ENCODE measurements around the gene UGT1A9. TPM values are rescaled to one million over a fixed set of nuclear protein-coding genes. Genes with fewer than 3 reads are reported as not detected.

The UGT1A9 gene
- total and polyA plus RNA-seq, 10 of the 15 experiments (the other 5 are each of a cell fraction or from before 2014, with no cell fraction given): 0.07 TPM; not detected in 9

- Histone ChIP-seq H3K36me3 (ENCODE audit: control insufficient read depth in 2 of 2, insufficient read depth in 2 of 2, low read length in 1 of 2) (no peaks in the 10 kb centered on the region), H3K4me1 (ENCODE audit: control insufficient read depth, insufficient read depth, low read length) (no peaks in the 10 kb centered on the region), H3K27me3 (replicated peaks in 1 of 2; ENCODE audit: control insufficient read depth in 2 of 2, insufficient read depth in 2 of 2, low read length in 1 of 2) (no peaks in the 10 kb centered on the region), H3K4me3 (no peak overlapping the region), H3K4me2 (ENCODE audit: control insufficient read depth, insufficient read depth) (no peak overlapping the region), H3K9me3 (replicated peaks; ENCODE audit: control insufficient read depth, insufficient read depth, low read length) (no peaks in the 10 kb centered on the region; the same call in 2 of the 3 replicates), H2AFZ (ENCODE audit: control insufficient read depth, low read depth, low read length) (no peak overlapping the region), H3K27ac (ENCODE audit: control insufficient read depth, insufficient read depth) (no peak overlapping the region), H3K9ac (ENCODE audit: control insufficient read depth, insufficient read depth, low read length) (no peak overlapping the region), H3K79me2 (ENCODE audit: control insufficient read depth, insufficient read depth, low read length) (no peaks in the 10 kb centered on the region), H4K20me1 (ENCODE audit: control insufficient read depth, insufficient read depth) (no peaks in the 10 kb centered on the region)
- no TSS peak for BruUV-seq (replicated peaks)
- ChIA-PET RAD21 (ENCODE audit: unreplicated experiment) (no interaction called here), POLR2A (no interaction called here), CTCF (no interaction called here), SMC1A (ENCODE audit: uncharacterized antibody, unreplicated experiment) (no interaction called here)
- DNase-seq (ENCODE audit: low read depth, low spot score) (no peak), ATAC-seq (no peak), FAIRE-seq (no peak)
- 35% methylated on average over 6 of the region's 6 CpGs for WGBS (ENCODE audit: insufficient coverage, insufficient replicate concordance, low lambda C conversion rate, missing lambda C conversion rate)
- intact Hi-C loops (cut with micrococcal nuclease; ENCODE audit: unreplicated experiment) (no loop called here), in situ Hi-C loops (cut with MboI) (no loop called here)
- TF ChIP-seq, protein P1, sequence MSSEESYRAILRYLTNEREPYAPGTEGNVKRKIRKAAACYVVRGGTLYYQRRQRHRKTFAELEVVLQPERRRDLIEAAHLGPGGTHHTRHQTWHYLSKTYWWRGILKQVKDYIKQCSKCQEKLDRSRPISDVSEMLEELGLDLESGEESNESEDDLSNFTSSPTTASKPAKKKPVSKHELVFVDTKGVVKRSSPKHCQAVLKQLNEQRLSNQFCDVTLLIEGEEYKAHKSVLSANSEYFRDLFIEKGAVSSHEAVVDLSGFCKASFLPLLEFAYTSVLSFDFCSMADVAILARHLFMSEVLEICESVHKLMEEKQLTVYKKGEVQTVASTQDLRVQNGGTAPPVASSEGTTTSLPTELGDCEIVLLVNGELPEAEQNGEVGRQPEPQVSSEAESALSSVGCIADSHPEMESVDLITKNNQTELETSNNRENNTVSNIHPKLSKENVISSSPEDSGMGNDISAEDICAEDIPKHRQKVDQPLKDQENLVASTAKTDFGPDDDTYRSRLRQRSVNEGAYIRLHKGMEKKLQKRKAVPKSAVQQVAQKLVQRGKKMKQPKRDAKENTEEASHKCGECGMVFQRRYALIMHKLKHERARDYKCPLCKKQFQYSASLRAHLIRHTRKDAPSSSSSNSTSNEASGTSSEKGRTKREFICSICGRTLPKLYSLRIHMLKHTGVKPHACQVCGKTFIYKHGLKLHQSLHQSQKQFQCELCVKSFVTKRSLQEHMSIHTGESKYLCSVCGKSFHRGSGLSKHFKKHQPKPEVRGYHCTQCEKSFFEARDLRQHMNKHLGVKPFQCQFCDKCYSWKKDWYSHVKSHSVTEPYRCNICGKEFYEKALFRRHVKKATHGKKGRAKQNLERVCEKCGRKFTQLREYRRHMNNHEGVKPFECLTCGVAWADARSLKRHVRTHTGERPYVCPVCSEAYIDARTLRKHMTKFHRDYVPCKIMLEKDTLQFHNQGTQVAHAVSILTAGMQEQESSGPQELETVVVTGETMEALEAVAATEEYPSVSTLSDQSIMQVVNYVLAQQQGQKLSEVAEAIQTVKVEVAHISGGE (CRISPR knock-in tag; IDR thresholded peaks at IDR 0.05): no peak
- TF ChIP-seq ESRRA (IDR thresholded peaks at IDR 0.05; ENCODE audit: low read length) (no peak), RFX5 (IDR thresholded peaks at IDR 0.05; ENCODE audit: low read depth, low read length) (no peak), NFIC (IDR thresholded peaks at IDR 0.05; ENCODE audit: low read depth, low read length) (no peak)
These were observed 103.7 kb downstream of the UGT1A9 start for GRCh38 chr2:233775414-233775813.

- H3K4me1 ChIP-seq (ENCODE audit: control insufficient read depth, insufficient read depth, low read length): no peaks in the 10 kb centered on the region
- no peak within 1 kb of the TSS for H3K4me3 ChIP-seq
- TF ChIP-seq, protein P2, sequence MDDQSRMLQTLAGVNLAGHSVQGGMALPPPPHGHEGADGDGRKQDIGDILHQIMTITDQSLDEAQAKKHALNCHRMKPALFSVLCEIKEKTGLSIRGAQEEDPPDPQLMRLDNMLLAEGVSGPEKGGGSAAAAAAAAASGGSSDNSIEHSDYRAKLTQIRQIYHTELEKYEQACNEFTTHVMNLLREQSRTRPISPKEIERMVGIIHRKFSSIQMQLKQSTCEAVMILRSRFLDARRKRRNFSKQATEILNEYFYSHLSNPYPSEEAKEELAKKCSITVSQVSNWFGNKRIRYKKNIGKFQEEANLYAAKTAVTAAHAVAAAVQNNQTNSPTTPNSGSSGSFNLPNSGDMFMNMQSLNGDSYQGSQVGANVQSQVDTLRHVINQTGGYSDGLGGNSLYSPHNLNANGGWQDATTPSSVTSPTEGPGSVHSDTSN (IDR thresholded peaks at IDR 0.05; ENCODE audit: insufficient replicate concordance, low read depth, low read length): no peak
- TF ChIP-seq EP300 (IDR thresholded peaks at IDR 0.05; ENCODE audit: borderline replicate concordance in 1 of 2, control insufficient read depth in 1 of 2, low read depth in 2 of 2, low read length in 2 of 2) (no peak), STAT1 (conservative IDR thresholded peaks at IDR 0.05) (no peak), KDM1A (IDR thresholded peaks at IDR 0.05; ENCODE audit: borderline replicate concordance) (no peak)
- TF ChIP-seq, protein P3, sequence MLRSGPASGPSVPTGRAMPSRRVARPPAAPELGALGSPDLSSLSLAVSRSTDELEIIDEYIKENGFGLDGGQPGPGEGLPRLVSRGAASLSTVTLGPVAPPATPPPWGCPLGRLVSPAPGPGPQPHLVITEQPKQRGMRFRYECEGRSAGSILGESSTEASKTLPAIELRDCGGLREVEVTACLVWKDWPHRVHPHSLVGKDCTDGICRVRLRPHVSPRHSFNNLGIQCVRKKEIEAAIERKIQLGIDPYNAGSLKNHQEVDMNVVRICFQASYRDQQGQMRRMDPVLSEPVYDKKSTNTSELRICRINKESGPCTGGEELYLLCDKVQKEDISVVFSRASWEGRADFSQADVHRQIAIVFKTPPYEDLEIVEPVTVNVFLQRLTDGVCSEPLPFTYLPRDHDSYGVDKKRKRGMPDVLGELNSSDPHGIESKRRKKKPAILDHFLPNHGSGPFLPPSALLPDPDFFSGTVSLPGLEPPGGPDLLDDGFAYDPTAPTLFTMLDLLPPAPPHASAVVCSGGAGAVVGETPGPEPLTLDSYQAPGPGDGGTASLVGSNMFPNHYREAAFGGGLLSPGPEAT (IDR thresholded peaks at IDR 0.05; ENCODE audit: low read depth): no peak
- TF ChIP-seq, protein P4, sequence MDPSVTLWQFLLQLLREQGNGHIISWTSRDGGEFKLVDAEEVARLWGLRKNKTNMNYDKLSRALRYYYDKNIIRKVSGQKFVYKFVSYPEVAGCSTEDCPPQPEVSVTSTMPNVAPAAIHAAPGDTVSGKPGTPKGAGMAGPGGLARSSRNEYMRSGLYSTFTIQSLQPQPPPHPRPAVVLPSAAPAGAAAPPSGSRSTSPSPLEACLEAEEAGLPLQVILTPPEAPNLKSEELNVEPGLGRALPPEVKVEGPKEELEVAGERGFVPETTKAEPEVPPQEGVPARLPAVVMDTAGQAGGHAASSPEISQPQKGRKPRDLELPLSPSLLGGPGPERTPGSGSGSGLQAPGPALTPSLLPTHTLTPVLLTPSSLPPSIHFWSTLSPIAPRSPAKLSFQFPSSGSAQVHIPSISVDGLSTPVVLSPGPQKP (IDR thresholded peaks at IDR 0.05; ENCODE audit: low read depth, low read length): no peak
- in situ Hi-C loops (cut with MboI) (no loop called here), intact Hi-C loops (cut with micrococcal nuclease; ENCODE audit: unreplicated experiment) (no loop called here)
- H3K36me3 ChIP-seq (ENCODE audit: control insufficient read depth in 2 of 2, insufficient read depth in 2 of 2, low read length in 1 of 2): no peaks in the 10 kb centered on the region
- DNase-seq (ENCODE audit: low read depth, low spot score) (no peak), FAIRE-seq (no peak), ATAC-seq (no peak)
- H3K9me3 ChIP-seq (replicated peaks; ENCODE audit: control insufficient read depth, insufficient read depth, low read length): no peaks in the 10 kb centered on the region; the same call in 2 of the 3 replicates
- no peak within 1 kb of the TSS for H2AFZ ChIP-seq (ENCODE audit: control insufficient read depth, low read depth, low read length)
- ChIA-PET RAD21 (ENCODE audit: unreplicated experiment) (no interaction called here), CTCF (no interaction called here), POLR2A (no interaction called here), SMC1A (ENCODE audit: uncharacterized antibody, unreplicated experiment) (no interaction called here)
- no TSS peak for BruUV-seq (replicated peaks)
- no peaks in the 10 kb centered on the region for H4K20me1 ChIP-seq (ENCODE audit: control insufficient read depth, insufficient read depth)
- WGBS (ENCODE audit: insufficient coverage, insufficient replicate concordance, low lambda C conversion rate, missing lambda C conversion rate): 0% methylated on average over 2 of the region's 2 CpGs
- no peak within 1 kb of the TSS for H3K4me2 ChIP-seq (ENCODE audit: control insufficient read depth, insufficient read depth)
- H3K27me3 ChIP-seq (replicated peaks in 1 of 2; ENCODE audit: control insufficient read depth in 2 of 2, insufficient read depth in 2 of 2, low read length in 1 of 2): no peaks in the 10 kb centered on the region
- no peak within 1 kb of the TSS for H3K9ac ChIP-seq (ENCODE audit: control insufficient read depth, insufficient read depth, low read length)
- no peak within 1 kb of the TSS for H3K27ac ChIP-seq (ENCODE audit: control insufficient read depth, insufficient read depth)
- no peaks in the 10 kb centered on the region for H3K79me2 ChIP-seq (ENCODE audit: control insufficient read depth, insufficient read depth, low read length)
These were observed 106.3 kb downstream of the UGT1A9 start, which contains the start of gene MROH2A for GRCh38 chr2:233778030-233778429. Gene MROH2A (plus strand): TSS chr2:233778330. CDS start chr2:233779359, 1,029 bp downstream.
